Skeletal muscle satellite cell (primary cell): Measurements from ENCODE around the gene ARHGAP5.

Experiments used
- H3K27me3 ChIP-seq: 2 replicates; pipeline ENCODE4 v1.7.0; 2013; ENCODE audit warnings: low read length; ENCODE audit not compliant: control insufficient read depth, insufficient read depth
- H3K36me3 ChIP-seq: 2 replicates; pipeline ENCODE4 v1.7.0; 2013; ENCODE audit warnings: mild to moderate bottlenecking, control low read depth, low read length; ENCODE audit not compliant: insufficient read depth
- H3K4me1 ChIP-seq: 2 replicates; pipeline ENCODE4 v1.7.0; 2013; ENCODE audit warnings: low read length; ENCODE audit not compliant: control insufficient read depth, insufficient read depth
- H3K4me2 ChIP-seq: 2 replicates; pipeline ENCODE4 v1.7.0; 2013; ENCODE audit warnings: mild to moderate bottlenecking, low read length
- H3K4me3 ChIP-seq: 2 replicates; pipeline ENCODE4 v1.7.0; 2013; ENCODE audit warnings: low read length
- H3K9ac ChIP-seq: 2 replicates; pipeline ENCODE4 v1.7.0; 2013; ENCODE audit warnings: mild to moderate bottlenecking, low read depth, low read length, moderate library complexity
- H3K9me3 ChIP-seq: replicated peaks from 2 replicates; pipeline ENCODE4 v1.7.0; 2013; ENCODE audit warnings: mild to moderate bottlenecking, control low read depth, low read length
- small RNA-seq: library from RNA; depleted of rRNA; stranded (forward); fragments of <200 nt; gene quantifications from one replicate; pipeline ENCODE3, GENCODE V24; 2012

Gene ARHGAP5

DNA sequence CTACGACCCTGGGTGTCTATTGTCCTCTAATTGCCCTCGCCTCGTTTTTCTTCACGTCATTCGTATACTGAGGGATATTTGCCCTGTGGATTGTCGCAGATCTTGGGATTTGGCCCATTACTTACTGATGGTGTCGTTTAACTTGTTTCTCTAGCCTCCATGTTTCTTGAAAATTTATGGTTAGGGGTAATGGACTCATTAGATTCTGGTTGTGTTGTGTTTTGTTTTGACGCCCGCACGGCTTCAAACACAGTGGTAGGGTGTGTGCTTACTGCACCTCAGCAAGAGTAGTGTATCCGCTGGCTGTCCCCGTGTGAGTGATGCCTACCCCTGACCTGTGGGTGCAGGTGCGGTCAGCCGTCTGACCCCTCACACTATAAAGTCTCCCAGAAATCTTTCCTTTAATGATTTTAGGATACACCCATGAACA, 126.8 kb downstream of the ARHGAP5 start:
- H3K9me3 ChIP-seq: no peaks in the 10 kb centered on the region
- H3K4me1 ChIP-seq: peaks cover 22% of the 10 kb centered on the region
- H3K9ac ChIP-seq: peak overlapping the region; percentile 89
- H3K4me2 ChIP-seq: peak overlapping the region; percentile 97
- no peaks in the 10 kb centered on the region for H3K36me3 ChIP-seq
- H3K4me3 ChIP-seq: peak overlapping the region; percentile 71
- H3K27me3 ChIP-seq: peaks cover 14% of the 10 kb centered on the region

DNA sequence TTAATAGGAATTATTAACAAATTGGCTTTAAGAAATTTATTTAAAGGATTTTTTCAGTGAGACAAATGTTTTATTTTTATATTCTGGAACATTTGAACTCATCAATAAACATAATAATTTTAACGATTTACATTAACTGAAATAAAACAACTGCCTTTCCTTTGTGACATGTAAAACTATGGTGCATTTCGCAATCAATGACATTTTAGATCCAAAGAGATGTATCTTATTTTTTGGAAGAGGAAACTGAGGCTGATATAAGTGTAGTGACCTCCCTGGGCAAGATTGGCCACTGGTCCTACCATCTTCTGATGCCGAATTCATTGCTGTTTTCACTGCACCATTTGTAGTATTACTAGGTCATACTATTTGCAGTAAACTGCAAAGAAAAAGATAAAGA, 128.4 kb downstream of the ARHGAP5 start:
- no peaks in the 10 kb centered on the region for H3K36me3 ChIP-seq
- peaks cover 14% of the 10 kb centered on the region for H3K27me3 ChIP-seq
- no peaks in the 10 kb centered on the region for H3K9me3 ChIP-seq
- H3K9ac ChIP-seq: no peak overlapping the region
- H3K4me1 ChIP-seq: peaks cover 22% of the 10 kb centered on the region
- no peak overlapping the region for H3K4me3 ChIP-seq
- no peak overlapping the region for H3K4me2 ChIP-seq

- no peak overlapping the region for H3K4me3 ChIP-seq
- peaks cover 19% of the 10 kb centered on the region for H3K4me1 ChIP-seq
- H3K9me3 ChIP-seq: no peaks in the 10 kb centered on the region
- peaks cover 14% of the 10 kb centered on the region for H3K27me3 ChIP-seq
- no peak overlapping the region for H3K9ac ChIP-seq
- H3K36me3 ChIP-seq: no peaks in the 10 kb centered on the region
- H3K4me2 ChIP-seq: no peak overlapping the region
Measured at GRCh38 chr14:32205984-32206383, 128.9 kb downstream of the ARHGAP5 start.

DNA sequence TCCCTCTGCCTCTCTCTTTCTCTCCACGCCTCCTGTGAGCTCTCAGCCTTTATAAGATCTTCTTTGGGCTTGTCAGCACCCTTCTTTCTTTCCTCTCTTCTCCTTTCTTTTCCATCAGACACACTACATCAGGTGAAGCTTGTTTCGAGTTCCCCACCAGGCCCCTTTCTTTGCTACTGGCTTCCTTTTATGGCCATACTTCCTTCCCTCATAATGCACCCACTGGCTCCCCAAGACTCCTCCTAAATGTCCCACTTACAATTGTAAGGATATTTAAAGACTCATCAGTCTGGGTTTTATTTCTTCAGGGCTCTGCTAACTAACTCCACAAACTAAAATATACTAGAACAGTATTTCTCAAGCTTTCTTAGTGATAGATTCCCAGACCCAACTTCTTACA, 129.4 kb downstream of the ARHGAP5 start:
- peaks cover 14% of the 10 kb centered on the region for H3K27me3 ChIP-seq
- H3K9ac ChIP-seq: no peak overlapping the region
- no peaks in the 10 kb centered on the region for H3K36me3 ChIP-seq
- peaks cover 18% of the 10 kb centered on the region for H3K4me1 ChIP-seq
- no peak overlapping the region for H3K4me3 ChIP-seq
- no peaks in the 10 kb centered on the region for H3K9me3 ChIP-seq
- no peak overlapping the region for H3K4me2 ChIP-seq

DNA sequence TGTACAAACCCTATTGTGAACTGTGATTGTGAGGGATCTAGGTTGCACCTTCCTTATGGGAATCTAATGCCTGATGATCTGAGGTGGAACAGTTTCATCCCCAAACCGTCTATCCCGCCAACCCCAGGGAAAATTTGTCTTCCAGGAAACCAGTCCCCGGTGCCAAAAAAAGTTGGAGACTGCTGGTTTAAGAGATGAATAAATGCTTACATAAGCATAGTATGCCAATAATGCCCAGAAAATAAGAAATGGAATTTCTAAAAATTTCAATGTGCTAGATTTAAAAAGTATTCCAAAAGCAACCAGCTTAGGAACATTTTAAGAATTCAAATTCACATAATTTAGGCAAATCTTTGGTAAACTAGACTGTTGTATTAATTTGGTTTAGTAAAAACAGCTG, 131.4 kb downstream of the ARHGAP5 start:
- Histone ChIP-seq H3K9ac (no peak overlapping the region), H3K4me2 (no peak overlapping the region), H3K4me1 (peaks cover 6% of the 10 kb centered on the region), H3K9me3 (no peaks in the 10 kb centered on the region), H3K4me3 (no peak overlapping the region), H3K27me3 (peaks cover 14% of the 10 kb centered on the region), H3K36me3 (no peaks in the 10 kb centered on the region)

Small RNAs within 50 kb of the gene (small RNA-seq; reads per million reads assigned to genes)
- gene RNU6-7 (0.35 reads per million), gene RNU6-8 (19.4 reads per million, percentile 93 among the genes with 10 or more reads in this experiment)
